HG03108 (cell line): ENCODE data around the gene PCDH9.

ENCODE experiments used
- ATAC-seq: cut with Tn5 transposase; IDR thresholded peaks from one replicate; pipeline ENCODE4 v1.9.1; 2021; ENCODE audit warnings: moderate library complexity; ENCODE audit not compliant: unreplicated experiment

The PCDH9 gene

GRCh38 chr13:66359393-66359792 lies 870.7 kb downstream of the PCDH9 start:
- no peak for ATAC-seq

DNA sequence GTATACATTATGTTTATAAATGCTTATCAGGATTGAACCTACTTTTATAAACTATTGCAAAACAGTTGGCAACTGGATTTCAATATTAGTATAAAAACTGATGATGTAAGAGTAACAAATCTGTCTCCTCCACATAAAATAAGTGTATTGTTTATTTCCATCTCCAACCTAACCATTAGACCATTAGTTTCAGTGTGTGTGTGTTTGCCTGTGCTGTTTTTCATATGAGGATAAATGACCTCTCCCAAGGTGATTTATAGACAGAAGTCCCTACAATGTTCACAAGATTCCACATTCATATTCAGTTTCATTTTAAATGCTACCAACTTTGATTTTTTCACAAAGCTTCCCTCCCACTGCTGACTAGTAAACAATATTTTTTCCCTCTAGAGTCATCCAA lies 871.6 kb downstream of the PCDH9 start:
- no peak for ATAC-seq

DNA sequence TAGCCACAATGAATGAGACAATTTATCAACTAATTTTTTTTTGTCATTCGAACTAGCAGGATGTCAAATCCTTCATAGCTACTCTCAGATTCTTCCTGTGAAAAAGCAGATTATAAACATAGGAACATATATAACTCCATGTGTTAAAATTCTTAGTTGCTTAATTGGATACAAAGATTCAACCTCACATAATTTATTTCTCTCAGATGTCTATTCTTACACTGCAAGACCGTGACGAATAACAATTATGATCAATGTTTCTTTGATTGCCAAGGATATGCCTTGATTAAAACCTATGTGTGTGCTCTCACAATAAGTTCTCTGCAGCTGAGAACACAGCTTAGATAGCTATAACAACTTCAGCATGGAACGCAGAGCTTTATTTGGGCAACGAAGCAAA lies 872.7 kb downstream of the PCDH9 start:
- no peak for ATAC-seq

- ATAC-seq = no peak
Observed at GRCh38 chr13:66354879-66355751, 875.0 kb downstream of the PCDH9 start.

- no peak for ATAC-seq
Observed at GRCh38 chr13:66353664-66354063, 876.5 kb downstream of the PCDH9 start.

DNA sequence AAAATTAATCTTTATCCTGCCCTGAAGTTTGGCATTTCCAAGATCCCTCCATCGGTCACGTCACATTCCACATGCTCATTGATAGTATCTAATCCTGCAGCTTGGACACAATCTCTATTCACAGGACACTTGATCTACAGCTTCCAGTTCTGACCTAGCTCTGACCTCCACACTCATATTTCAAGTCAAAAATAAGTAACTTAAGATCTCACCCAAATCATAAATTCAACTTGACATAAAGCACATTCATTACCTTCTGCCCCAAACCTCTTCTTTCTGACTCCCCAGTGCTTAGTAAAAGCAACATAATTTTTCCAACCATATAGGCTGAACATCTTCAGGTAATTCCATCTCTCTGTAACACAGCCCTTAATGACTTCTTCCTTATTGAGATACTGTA lies 880.2 kb downstream of the PCDH9 start:
- ATAC-seq = no peak

DNA sequence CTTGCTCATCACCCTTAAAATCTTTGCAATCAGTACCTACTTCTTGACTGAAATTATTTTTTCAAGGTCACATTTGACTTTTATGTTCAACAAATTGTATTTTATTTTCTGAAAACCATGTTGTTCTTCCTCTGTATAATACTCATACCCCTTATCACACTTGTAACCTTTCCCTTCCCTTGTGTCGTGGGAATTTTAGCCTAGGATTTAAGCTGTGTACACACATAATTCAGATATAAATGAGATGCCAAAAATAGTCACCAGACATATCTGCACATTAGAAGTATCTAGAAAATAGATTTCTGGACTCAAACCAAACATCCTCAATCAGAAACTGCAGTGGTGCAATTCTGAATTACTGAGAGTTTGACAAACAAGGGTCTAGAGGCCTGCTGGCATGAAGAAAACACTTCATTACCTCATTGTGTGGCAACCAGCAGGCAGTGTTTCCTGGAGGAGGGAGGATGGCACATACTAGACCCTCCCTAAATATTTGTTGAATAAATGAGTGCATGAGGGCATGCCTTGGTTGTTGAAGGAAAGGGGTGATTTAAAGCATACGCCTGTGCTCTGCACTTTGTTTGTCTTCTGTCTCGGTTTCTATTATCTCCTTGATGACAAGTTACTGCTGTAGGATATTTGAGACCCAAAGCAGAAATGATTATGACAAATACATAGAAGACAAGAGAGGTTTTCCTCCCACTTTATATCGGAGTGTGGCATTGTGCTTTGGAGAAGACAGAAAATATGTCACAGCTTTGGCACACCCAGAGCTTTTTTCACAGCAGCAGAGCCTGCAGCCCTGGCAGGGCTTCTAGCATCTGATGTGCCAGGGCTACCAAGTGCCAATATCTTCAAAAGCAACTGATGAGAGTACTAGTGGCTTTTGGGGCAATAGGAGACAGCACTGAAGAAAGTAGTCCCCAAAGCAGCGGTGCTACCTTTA lies 881.1 kb downstream of the PCDH9 start:
- ATAC-seq = no peak

DNA sequence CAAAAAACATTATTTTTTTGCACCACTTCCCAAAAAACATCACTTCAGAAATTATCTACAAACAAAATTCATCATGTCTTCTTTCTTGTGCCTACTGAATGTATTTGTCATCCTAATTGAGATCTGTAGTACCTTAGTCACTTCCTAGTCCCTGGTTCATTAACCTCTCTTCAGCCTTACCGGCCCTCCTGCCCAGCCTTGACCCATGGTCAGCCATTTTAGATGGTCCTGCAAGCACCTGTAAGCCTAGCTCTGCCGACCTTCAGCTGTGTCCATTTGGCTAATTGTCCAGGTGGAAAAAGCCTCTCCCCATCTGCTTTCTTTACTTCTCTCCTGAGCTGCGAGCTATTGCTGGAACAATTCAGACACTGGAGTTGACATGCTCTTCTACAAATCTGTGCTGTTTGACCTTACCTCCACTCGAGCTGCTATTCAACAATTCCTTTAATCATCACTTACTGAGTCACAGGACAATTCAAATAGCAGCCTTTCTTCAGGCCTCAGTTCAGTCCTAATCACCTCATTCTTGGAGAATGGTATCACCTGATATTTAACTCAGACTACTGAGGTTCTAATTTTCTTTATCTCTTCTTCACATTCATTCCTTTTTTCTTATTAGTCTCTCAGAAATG lies 882.5 kb downstream of the PCDH9 start:
- ATAC-seq = no peak

GRCh38 chr13:66345971-66346370 lies 884.2 kb downstream of the PCDH9 start:
- ATAC-seq = no peak

- ATAC-seq = no peak
Observed at GRCh38 chr13:66345518-66345810, 884.7 kb downstream of the PCDH9 start.

DNA sequence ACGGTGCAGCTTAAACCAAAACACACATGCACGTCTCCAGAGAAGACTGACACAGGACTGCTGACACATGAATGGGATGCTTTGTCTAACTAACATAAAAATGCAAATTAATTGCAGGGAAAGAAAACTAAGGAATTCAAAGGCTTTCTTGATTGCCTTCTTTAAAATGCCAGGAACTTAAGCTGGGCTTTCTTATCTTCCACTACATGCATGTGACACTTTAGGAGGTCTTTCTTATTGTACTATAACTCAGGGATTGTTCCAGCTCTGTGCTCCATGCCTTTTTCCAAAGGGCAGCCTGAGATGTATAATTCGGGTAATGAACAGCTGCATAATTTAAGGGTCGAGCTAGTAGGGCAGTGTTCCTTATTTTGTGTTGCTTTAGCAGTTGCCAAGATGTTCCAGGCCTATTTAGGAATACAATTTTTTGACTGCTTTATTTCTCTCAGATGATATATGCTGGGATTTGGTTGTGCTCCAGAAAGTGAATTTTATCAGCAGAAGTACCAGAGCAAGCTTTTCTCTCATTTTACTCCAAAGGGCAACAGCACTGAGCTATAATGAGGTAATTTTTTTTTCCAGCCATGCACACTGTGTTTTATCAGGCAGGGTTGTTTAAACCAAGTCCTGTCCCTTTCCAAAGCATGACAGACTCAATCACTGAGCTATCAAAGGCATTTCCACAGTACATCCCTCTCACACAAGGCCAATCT lies 885.2 kb downstream of the PCDH9 start:
- no peak for ATAC-seq

GRCh38 chr13:66343224-66343828 lies 886.8 kb downstream of the PCDH9 start:
- ATAC-seq = no peak

DNA sequence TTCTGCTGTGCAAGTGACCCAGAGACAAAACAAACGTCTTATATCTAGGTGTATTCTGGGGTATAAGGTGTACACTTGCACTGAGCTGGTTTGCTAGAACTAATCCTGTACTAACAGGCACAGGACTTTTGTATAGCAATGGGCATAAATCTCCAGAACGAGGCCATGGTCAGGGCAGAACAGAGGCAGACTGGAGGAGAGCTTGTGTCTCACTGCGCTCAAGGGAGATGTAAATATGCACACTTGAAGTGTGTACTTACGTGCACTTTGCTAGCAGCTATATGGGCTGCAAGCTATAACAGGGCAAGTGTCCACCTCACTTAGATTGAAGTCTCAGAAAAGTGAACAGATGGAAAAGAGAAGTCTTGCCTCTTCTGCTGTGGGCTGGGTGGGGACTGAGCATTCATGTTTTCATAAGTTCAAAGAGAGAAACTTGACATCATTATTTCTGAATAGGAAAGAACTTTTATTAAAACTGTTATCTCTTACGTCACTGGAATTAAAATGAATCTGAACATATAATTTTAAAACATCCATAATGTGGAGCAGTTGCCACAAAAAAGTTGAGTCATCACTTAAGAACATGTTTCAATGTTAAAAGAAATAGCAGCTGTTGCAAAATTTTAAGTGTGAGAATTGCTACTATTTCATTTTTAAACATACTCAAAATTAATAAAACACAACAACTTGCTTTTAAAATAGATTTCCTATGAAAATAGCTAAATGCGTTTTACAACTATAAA lies 888.3 kb downstream of the PCDH9 start:
- ATAC-seq = no peak

DNA sequence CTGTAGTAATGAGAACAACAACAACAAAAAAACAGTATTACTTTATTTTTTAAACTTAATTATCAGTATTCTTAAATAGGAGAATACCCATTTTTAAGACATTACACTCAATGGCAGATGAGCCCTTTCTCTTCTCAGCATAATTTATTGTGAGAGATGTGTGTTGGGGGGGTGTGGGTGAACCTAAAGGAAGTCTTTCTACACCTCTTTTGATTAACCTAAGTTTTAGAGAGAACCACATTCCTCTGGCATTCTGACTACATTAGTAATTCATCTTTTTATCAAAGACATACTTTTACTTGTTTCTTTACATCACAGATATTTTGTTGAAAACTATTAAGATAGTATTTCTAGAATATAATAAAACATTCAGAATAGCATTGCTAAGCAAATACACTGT lies 890.9 kb downstream of the PCDH9 start:
- no peak for ATAC-seq

GRCh38 chr13:66338542-66338941 lies 891.6 kb downstream of the PCDH9 start:
- ATAC-seq = no peak

DNA sequence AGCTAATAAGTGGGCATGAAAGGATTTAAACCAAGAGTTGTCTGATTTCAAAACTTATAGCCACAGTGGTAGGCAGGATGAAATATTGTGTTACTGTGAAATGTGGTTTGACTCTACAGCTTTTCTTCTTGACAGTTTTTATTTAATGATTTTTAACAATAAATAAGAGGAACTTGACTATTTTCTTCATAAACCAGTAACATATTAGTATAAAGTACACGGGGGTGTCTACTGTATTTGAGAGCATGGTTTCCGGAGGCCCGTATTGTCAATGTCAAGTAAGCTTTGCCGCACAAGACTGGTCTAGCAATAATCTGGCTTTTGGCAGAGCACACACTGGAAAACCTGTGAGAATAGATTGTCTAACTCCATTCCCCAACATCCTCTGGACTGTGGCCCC lies 894.5 kb downstream of the PCDH9 start:
- ATAC-seq = no peak

GRCh38 chr13:66329988-66330451 lies 900.1 kb downstream of the PCDH9 start:
- ATAC-seq = no peak

DNA sequence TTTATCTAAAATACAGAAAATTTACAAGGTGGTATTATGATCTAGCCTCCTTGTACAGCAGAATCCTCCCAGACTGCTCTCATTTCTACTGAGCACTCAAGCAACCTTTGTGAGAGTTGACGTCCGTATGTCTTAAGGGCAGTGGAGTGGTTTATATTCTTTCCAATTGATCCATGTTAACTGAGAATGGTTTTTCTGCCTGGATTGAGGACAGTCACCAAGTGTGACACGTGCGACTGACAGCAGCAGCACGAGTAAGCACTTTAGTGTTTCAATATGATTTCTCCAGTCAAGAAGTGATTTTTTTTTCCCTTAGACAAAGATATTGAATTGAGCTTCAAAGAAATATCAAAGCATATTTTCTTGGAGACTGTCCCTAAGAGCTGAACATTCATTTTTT lies 901.7 kb downstream of the PCDH9 start:
- no peak for ATAC-seq

DNA sequence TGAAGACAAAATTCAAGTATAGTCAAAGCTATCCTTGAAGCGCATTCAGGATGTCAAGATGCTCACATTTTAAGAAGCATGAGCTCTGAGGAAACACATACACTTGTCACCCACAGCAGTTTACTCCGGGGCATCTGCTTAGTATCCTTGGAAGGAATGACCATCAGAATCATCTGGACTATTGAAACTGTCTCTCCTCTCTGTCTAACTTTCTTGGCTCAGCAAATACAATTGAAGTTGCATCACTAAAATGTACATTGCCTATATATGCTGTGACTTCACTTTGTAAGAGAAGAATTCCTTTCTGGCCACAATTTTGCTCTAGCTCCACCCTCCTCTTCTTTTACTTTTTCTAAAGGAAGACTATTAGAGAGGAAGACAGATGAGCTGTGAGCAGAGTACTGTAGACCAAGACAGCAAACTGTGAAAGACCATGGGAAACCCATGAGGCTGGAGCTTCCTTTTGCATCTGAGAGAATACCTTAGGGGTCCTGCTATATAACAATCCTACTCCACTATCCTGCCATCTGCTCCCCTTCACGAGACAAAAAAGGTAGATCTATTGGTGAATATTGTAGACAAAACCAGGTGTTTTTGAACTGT lies 906.3 kb downstream of the PCDH9 start:
- ATAC-seq = no peak
